SKM-1 (cell line): ENCODE results near the gene B9D2.

ENCODE experiments used
- DNase-seq: peaks from one replicate; lab custom pipeline; 2025; ENCODE audit not compliant: unreplicated experiment; lab: John Stamatoyannopoulos, UW

B9D2 gene

GRCh38 chr19:41310033-41310831 lies 53.7 kb downstream of the B9D2 start, which contains the start of gene CCDC97:
Gene CCDC97 (plus strand): TSS chr19:41310172. CDS start chr19:41310311, 139 bp downstream.
- DNase-seq, result peak; percentile 85

- DNase-seq, result no peak
Measured at GRCh38 chr19:41309180-41310032, 54.5 kb downstream of the B9D2 start.

DNA sequence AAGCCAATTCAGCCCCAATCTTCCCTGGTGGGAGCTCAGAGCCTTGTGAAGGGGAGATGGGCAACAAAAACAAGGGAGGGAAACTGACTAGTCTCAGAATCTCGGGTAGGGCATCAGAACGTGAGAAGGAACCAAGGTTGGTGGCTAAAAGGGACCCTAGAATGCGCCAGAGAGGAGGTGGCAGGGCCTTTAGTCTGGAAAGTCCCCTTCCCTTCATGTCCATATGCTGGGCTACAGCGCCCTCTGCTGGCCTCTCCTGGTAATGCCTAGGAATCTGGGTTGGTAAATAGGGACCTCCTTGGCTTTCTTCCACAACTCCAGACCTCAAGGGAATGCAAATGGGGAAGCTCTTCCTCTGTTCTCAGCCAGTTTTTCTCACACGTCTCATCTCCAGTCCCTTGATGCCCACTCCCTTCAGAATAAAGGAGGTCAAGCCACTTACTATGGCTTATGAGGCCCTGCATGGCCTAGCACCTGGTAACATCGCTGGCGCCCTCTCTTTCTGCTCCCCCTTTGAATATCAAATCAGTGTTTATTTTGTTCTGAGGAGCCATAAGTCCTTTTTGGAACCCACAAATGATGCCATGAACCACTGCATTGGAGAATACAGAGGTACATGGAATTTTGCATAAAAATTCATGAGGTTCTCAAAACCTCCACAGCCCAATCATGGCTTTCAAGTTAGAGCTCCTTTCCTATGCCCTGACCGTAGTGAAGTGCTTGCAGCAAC lies 55.3 kb downstream of the B9D2 start:
- peak; percentile 51 for DNase-seq

DNA sequence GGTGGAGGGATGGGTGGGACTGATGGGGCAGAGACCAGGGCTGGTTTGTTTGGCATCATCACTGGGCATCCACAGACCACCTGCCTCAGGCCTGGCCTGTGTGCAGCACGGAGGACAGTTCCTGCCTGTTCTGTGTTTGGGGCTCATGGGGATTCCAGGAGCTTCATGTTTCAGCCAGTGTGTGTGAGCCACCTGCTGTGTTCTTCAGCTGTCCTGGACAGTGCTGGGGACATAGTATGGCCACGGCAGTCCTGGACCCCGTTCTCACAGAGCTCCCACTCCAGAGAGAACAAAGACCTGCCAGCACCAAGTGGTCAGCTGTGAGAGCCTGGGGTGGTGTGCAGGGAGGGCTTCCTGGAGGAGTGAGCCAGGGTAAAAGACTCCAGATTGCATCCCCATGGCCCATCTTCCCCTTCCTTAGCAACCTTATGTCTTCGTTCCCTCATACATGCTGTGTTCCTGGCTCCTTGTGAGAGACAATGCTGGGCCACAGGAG lies 55.9 kb downstream of the B9D2 start:
- no peak for DNase-seq

GRCh38 chr19:41307090-41307875 lies 56.7 kb downstream of the B9D2 start:
- no peak for DNase-seq

- no peak for DNase-seq
Measured at GRCh38 chr19:41305927-41306793, 57.8 kb downstream of the B9D2 start.

GRCh38 chr19:41304706-41305483 lies 59.1 kb downstream of the B9D2 start:
- DNase-seq, result no peak
